Tibial nerve (tissue), 4 donors: ENCODE results near the gene TXNL4A. TPM values are rescaled to one million over a fixed set of nuclear protein-coding genes. Genes with fewer than 3 reads are reported as not detected.

Experiments used
- DNase-seq, 2 donors: peaks; one replicate each; pipeline ENCODE4 v3.0.0-alpha.2; 2019; ENCODE audit warnings: low spot score in 2 of 2
- H3K27ac ChIP-seq, 4 donors: fragments of 200-600 bp; sonication (generic) in 3 of 4; one replicate each; pipeline ENCODE4 v1.5.1; 2017 to 2019; ENCODE audit warnings: mild to moderate bottlenecking in 1 of 4
- H3K27me3 ChIP-seq, 2 donors: fragments of 200-600 bp; sonication (generic) in 1 of 2; one replicate each; pipeline versions ENCODE4 v1.5.1 to v1.6.0; 2017 to 2019
- H3K36me3 ChIP-seq, 3 donors: fragments of 200-600 bp; sonication (generic); one replicate each; pipeline ENCODE4 v1.5.1; 2018 to 2019
- H3K4me1 ChIP-seq, 4 donors: fragments of 200-600 bp; sonication (generic) in 3 of 4; one replicate each; pipeline ENCODE4 v1.5.1; 2017 to 2019
- H3K4me3 ChIP-seq, 4 donors: fragments of 200-600 bp; sonication (generic) in 3 of 4; one replicate each; pipeline ENCODE4 v1.5.1; 2017 to 2019; ENCODE audit warnings: mild to moderate bottlenecking in 1 of 4, moderate library complexity in 1 of 4
- H3K9me3 ChIP-seq, 4 donors: fragments of 200-600 bp; sonication (generic) in 3 of 4; one replicate each; pipeline ENCODE4 v1.5.1; 2017 to 2019
- CTCF ChIP-seq, 5 experiments: fragments of 200-600 bp in 3 of 5; fragments of 450-650 bp in 2 of 5; sonication (generic) in 3 of 5; IDR thresholded peaks; one replicate each; pipeline ENCODE4 v1.5.1; 2016 to 2019; ENCODE audit warnings: antibody characterized with exemption in 5 of 5, mild to moderate bottlenecking in 3 of 5, moderate library complexity in 2 of 5
- EP300 ChIP-seq, 2 donors: sonication (generic); formaldehyde crosslinking; IDR thresholded peaks; one replicate each; pipeline ENCODE4 v1.6.1; 2017; ENCODE audit warnings: antibody characterized with exemption in 2 of 2, mild to moderate bottlenecking in 1 of 2
- POLR2A ChIP-seq, 2 donors: fragments of 450-650 bp; IDR thresholded peaks; one replicate each; pipeline ENCODE4 v1.6.1; 2017; ENCODE audit warnings: antibody characterized with exemption in 2 of 2, mild to moderate bottlenecking in 2 of 2, moderate library complexity in 2 of 2
- WGBS, 2 donors: methylation state at CpG; one replicate each; pipeline ENCODE4 v1.1.5; 2018; 5-methylcytosine and 5-hydroxymethylcytosine counted together
- total RNA-seq, 4 donors: library from RNA; depleted of rRNA; stranded (reverse); fragments of >200 nt; gene quantifications; one replicate each; pipeline ENCODE4 v1.1.0, GENCODE V29; 2016

The TXNL4A gene
- total RNA-seq, 4 donors from 2014 or later, result 19.0 to 34.9 (median 32.5) TPM

GRCh38 chr18:79939096-79939495 lies 49.3 kb downstream of the TXNL4A start:
- Histone ChIP-seq H3K36me3 (peaks cover 0 to 91% (median 2%) of the 10 kb centered on the region in 3 donors), H3K27ac (peak overlapping the region in 3 of 4 donors; percentile 44 to 98 (median 73))

GRCh38 chr18:79938196-79938595 lies 50.2 kb downstream of the TXNL4A start:
- H3K4me1 ChIP-seq, result peaks cover 0 to 90% (median 10%) of the 10 kb centered on the region in 4 donors
- peaks cover 0 to 91% (median 2%) of the 10 kb centered on the region in 3 donors for H3K36me3 ChIP-seq
- no peak for TF ChIP-seq POLR2A (IDR thresholded peaks at IDR 0.05)
- no peak for TF ChIP-seq CTCF (IDR thresholded peaks at IDR 0.05)
- TF ChIP-seq EP300 (IDR thresholded peaks at IDR 0.05), result no peak
- peak overlapping the region in 3 of 4 donors; percentile 24 to 98 (median 73) for H3K27ac ChIP-seq
- no peaks in the 10 kb centered on the region for H3K27me3 ChIP-seq
- peaks cover 0 to 17% (median 0%) of the 10 kb centered on the region in 4 donors for H3K9me3 ChIP-seq
- WGBS, 2 donors, result 76 to 80% methylated on average over 9 of the region's 9 CpGs
- H3K4me3 ChIP-seq, result no peak overlapping the region
- DNase-seq, result no peak

More at GRCh38 chr18:79939096-79939495, 49.3 kb downstream of the TXNL4A start:
- WGBS, 2 donors, result 36 to 38% methylated on average over 5 of the region's 5 CpGs
- H3K4me1 ChIP-seq, result peaks cover 0 to 95% (median 15%) of the 10 kb centered on the region in 4 donors
- DNase-seq, result no peak
- H3K9me3 ChIP-seq, result peaks cover 0 to 8% (median 0%) of the 10 kb centered on the region in 4 donors
- TF ChIP-seq POLR2A (IDR thresholded peaks at IDR 0.05) (no peak), CTCF (IDR thresholded peaks at IDR 0.05) (no peak), EP300 (IDR thresholded peaks at IDR 0.05) (peak in 1 of 2 donors; percentile 53)
- H3K4me3 ChIP-seq, result no peak overlapping the region
- H3K27me3 ChIP-seq, result no peaks in the 10 kb centered on the region

GRCh38 chr18:79937103-79937860 lies 51.1 kb downstream of the TXNL4A start:
- no peak for DNase-seq
- peaks cover 0 to 91% (median 0%) of the 10 kb centered on the region in 3 donors for H3K36me3 ChIP-seq
- H3K4me1 ChIP-seq, result peaks cover 0 to 82% (median 6%) of the 10 kb centered on the region in 4 donors
- WGBS, 2 donors, result 94 to 95% methylated on average over 25 of the region's 25 CpGs
- H3K4me3 ChIP-seq, result no peak overlapping the region
- H3K27ac ChIP-seq, result peak overlapping the region in 2 of 4 donors; percentile 47 to 98
- H3K27me3 ChIP-seq, result no peaks in the 10 kb centered on the region
- no peak for TF ChIP-seq EP300 (IDR thresholded peaks at IDR 0.05)
- no peak for TF ChIP-seq POLR2A (IDR thresholded peaks at IDR 0.05)
- no peak for TF ChIP-seq CTCF (IDR thresholded peaks at IDR 0.05)
- H3K9me3 ChIP-seq, result peaks cover 0 to 26% (median 3%) of the 10 kb centered on the region in 4 donors

- H3K36me3 ChIP-seq, result peaks cover 0 to 91% (median 0%) of the 10 kb centered on the region in 3 donors
- TF ChIP-seq POLR2A (IDR thresholded peaks at IDR 0.05) (no peak), CTCF (IDR thresholded peaks at IDR 0.05) (no peak), EP300 (IDR thresholded peaks at IDR 0.05) (no peak)
- no peak overlapping the region for H3K4me3 ChIP-seq
- no peak for DNase-seq
- 87 to 91% methylated on average over 12 of the region's 12 CpGs for WGBS, 2 donors
- peaks cover 0 to 33% (median 5%) of the 10 kb centered on the region in 4 donors for H3K9me3 ChIP-seq
- no peaks in the 10 kb centered on the region for H3K27me3 ChIP-seq
- peak overlapping the region in 2 of 4 donors; percentile 47 to 98 for H3K27ac ChIP-seq
- H3K4me1 ChIP-seq, result peaks cover 0 to 76% (median 4%) of the 10 kb centered on the region in 4 donors
Measured at GRCh38 chr18:79936641-79937040, 51.7 kb downstream of the TXNL4A start.

GRCh38 chr18:79935925-79936324 lies 52.4 kb downstream of the TXNL4A start:
- peak overlapping the region in 1 of 4 donors; percentile 98 for H3K27ac ChIP-seq
- no peak overlapping the region for H3K4me3 ChIP-seq
- TF ChIP-seq EP300 (IDR thresholded peaks at IDR 0.05), result no peak
- no peak for TF ChIP-seq POLR2A (IDR thresholded peaks at IDR 0.05)
- DNase-seq, result no peak
- 95 to 96% methylated on average over 5 to 6 of the region's 6 CpGs for WGBS, 2 donors
- peaks cover 0 to 40% (median 5%) of the 10 kb centered on the region in 4 donors for H3K9me3 ChIP-seq
- peaks cover 0 to 89% (median 0%) of the 10 kb centered on the region in 3 donors for H3K36me3 ChIP-seq
- no peaks in the 10 kb centered on the region for H3K27me3 ChIP-seq
- peaks cover 0 to 69% (median 4%) of the 10 kb centered on the region in 4 donors for H3K4me1 ChIP-seq
